H9 (cell line): Measurements from ENCODE around the gene SCAF8. TPM values are rescaled to one million over a fixed set of nuclear protein-coding genes. Genes with fewer than 3 reads are reported as not detected.
"Not testable (repeated sequence)": the region's sequence is repeated elsewhere in the genome, so short reads cannot be mapped to it uniquely, and the experiment has no call there.

ENCODE experiments used
- DNase-seq: peaks from one replicate; pipeline ENCODE4 v3.0.0-alpha.2; 2017
- H2AFZ ChIP-seq: one replicate; pipeline ENCODE4 v1.6.1; 2013; ENCODE audit warnings: mild to moderate bottlenecking, low read length, control low read depth, moderate library complexity
- H2AK5ac ChIP-seq: 2 replicates; pipeline ENCODE4 v1.6.1; 2013; ENCODE audit warnings: low read length, control low read depth, mixed read lengths; ENCODE audit not compliant: insufficient read length
- H2BK120ac ChIP-seq: one replicate; pipeline ENCODE4 v1.6.1; 2013; ENCODE audit warnings: low read depth, mild to moderate bottlenecking, low read length, control low read depth, inconsistent platforms; ENCODE audit not compliant: poor library complexity, severe bottlenecking
- H2BK12ac ChIP-seq: 2 replicates; pipeline ENCODE4 v1.6.1; 2013; ENCODE audit warnings: low read length, control low read depth, mixed read lengths, low read depth; ENCODE audit not compliant: insufficient read length
- H2BK15ac ChIP-seq: 2 replicates; pipeline ENCODE4 v1.6.1; 2013; ENCODE audit warnings: low read depth, low read length, control low read depth
- H2BK20ac ChIP-seq: one replicate; pipeline ENCODE4 v1.6.1; 2013; ENCODE audit warnings: low read depth, mild to moderate bottlenecking, low read length, control low read depth, inconsistent platforms; ENCODE audit not compliant: poor library complexity, severe bottlenecking
- H2BK5ac ChIP-seq: 2 replicates; pipeline ENCODE4 v1.6.1; 2013; ENCODE audit warnings: low read length, control low read depth, mixed read lengths; ENCODE audit not compliant: insufficient read length
- H3K14ac ChIP-seq: 2 replicates; pipeline ENCODE4 v1.6.1; 2013; ENCODE audit warnings: low read length, control low read depth; ENCODE audit not compliant: insufficient read depth
- H3K18ac ChIP-seq: 2 replicates; pipeline ENCODE4 v1.6.1; 2013; ENCODE audit warnings: low read depth, mild to moderate bottlenecking, mixed read lengths, low read length, control low read depth; ENCODE audit not compliant: insufficient read length
- H3K23ac ChIP-seq: 2 replicates; pipeline ENCODE4 v1.6.1; 2013; ENCODE audit warnings: low read length, control low read depth, mixed read lengths, low read depth; ENCODE audit not compliant: insufficient read length
- H3K23me2 ChIP-seq: 2 replicates; pipeline ENCODE4 v1.6.1; 2013; ENCODE audit warnings: low read depth, mild to moderate bottlenecking, mixed read lengths, low read length, control low read depth; ENCODE audit not compliant: insufficient read length, poor library complexity, severe bottlenecking
- H3K27ac ChIP-seq: 2 replicates; pipeline ENCODE4 v1.5.1; 2013; ENCODE audit warnings: low read length, control low read depth, mixed read lengths, low read depth; ENCODE audit not compliant: insufficient read length
- H3K27me3 ChIP-seq: 2 replicates; pipeline ENCODE4 v1.6.1; 2013; ENCODE audit warnings: low read length, control low read depth, inconsistent platforms; ENCODE audit not compliant: insufficient read depth
- H3K4ac ChIP-seq: 2 replicates; pipeline ENCODE4 v1.6.1; 2013; ENCODE audit warnings: low read depth, mild to moderate bottlenecking, control low read depth, inconsistent platforms, low read length, moderate library complexity
- H3K4me1 ChIP-seq: 2 replicates; pipeline ENCODE4 v1.6.1; 2013; ENCODE audit warnings: low read length, control low read depth, inconsistent platforms; ENCODE audit not compliant: insufficient read depth
- H3K4me2 ChIP-seq: 2 replicates; pipeline ENCODE4 v1.6.1; 2013; ENCODE audit warnings: low read length, control low read depth, mixed read lengths; ENCODE audit not compliant: insufficient read length, insufficient read depth
- H3K56ac ChIP-seq: 2 replicates; pipeline ENCODE4 v1.6.1; 2013; ENCODE audit warnings: low read depth, mild to moderate bottlenecking, mixed read lengths, low read length, control low read depth; ENCODE audit not compliant: insufficient read length
- H3K79me1 ChIP-seq: 2 replicates; pipeline ENCODE4 v1.6.1; 2013; ENCODE audit warnings: low read depth, mild to moderate bottlenecking, moderate library complexity, low read length, control low read depth, inconsistent platforms; ENCODE audit not compliant: insufficient read depth, poor library complexity, severe bottlenecking
- H3K79me2 ChIP-seq: 2 replicates; pipeline ENCODE4 v1.6.1; 2013; ENCODE audit warnings: low read length, control low read depth, inconsistent platforms; ENCODE audit not compliant: insufficient read depth
- H3K9ac ChIP-seq: 2 replicates; pipeline ENCODE4 v1.6.1; 2013; ENCODE audit warnings: low read length, control low read depth, mixed read lengths; ENCODE audit not compliant: insufficient read length; ENCODE audit errors: extremely low read depth
- H3K9me3 ChIP-seq: one replicate; pipeline ENCODE4 v1.6.1; 2013; ENCODE audit warnings: low read depth, low read length, inconsistent platforms; ENCODE audit not compliant: control insufficient read depth
- H3T11ph ChIP-seq: one replicate; pipeline ENCODE4 v1.6.1; 2013; ENCODE audit warnings: mild to moderate bottlenecking, low read length, control low read depth, inconsistent platforms
- H4K20me1 ChIP-seq: one replicate; pipeline ENCODE4 v1.6.1; 2013; ENCODE audit not compliant: control insufficient read depth, insufficient read length, insufficient read depth
- H4K5ac ChIP-seq: 2 replicates; pipeline ENCODE4 v1.6.1; 2013; ENCODE audit warnings: low read depth, mild to moderate bottlenecking, mixed read lengths, low read length, control low read depth; ENCODE audit not compliant: insufficient read length
- H4K8ac ChIP-seq: replicated peaks from 2 replicates; pipeline ENCODE4 v1.6.1; 2013; ENCODE audit warnings: low read length, control low read depth, mixed read lengths, low read depth; ENCODE audit not compliant: insufficient read length
- H4K91ac ChIP-seq: 2 replicates; pipeline ENCODE4 v1.6.1; 2013; ENCODE audit warnings: low read depth, mild to moderate bottlenecking, moderate library complexity, mixed read lengths, low read length, control low read depth; ENCODE audit not compliant: insufficient read length
- H3K27ac Mint-ChIP-seq, 3 experiments: 2 replicates in 2 of 3; 3 replicates in 1 of 3; pipeline ENCODE4 v1.8.0; 2020 to 2021; ENCODE audit warnings: mixed read lengths in 3 of 3, mild to moderate bottlenecking in 1 of 3, moderate library complexity in 1 of 3
- H3K27me3 Mint-ChIP-seq: 2 replicates; pipeline ENCODE4 v1.8.0; 2021; ENCODE audit warnings: low read depth, mild to moderate bottlenecking, moderate library complexity, mixed read lengths
- H3K36me3 Mint-ChIP-seq, 3 experiments: 2 replicates in 2 of 3; 3 replicates in 1 of 3; pipeline ENCODE4 v1.8.0; 2020 to 2021; ENCODE audit warnings: low read depth in 3 of 3, mixed read lengths in 3 of 3; ENCODE audit not compliant: insufficient read depth in 1 of 3
- H3K4me1 Mint-ChIP-seq, 2 experiments: 2 replicates each; pipeline ENCODE4 v1.8.0; 2020; ENCODE audit warnings: mixed read lengths in 2 of 2
- H3K4me3 Mint-ChIP-seq, 2 experiments: 2 replicates in 1 of 2; 3 replicates in 1 of 2; pipeline ENCODE4 v1.8.0; 2020 to 2021; ENCODE audit warnings: mild to moderate bottlenecking in 2 of 2, mixed read lengths in 2 of 2, moderate library complexity in 1 of 2
- H3K9me3 Mint-ChIP-seq, 2 experiments: 2 replicates in 1 of 2; 3 replicates in 1 of 2; pipeline ENCODE4 v1.8.0; 2020; ENCODE audit warnings: mild to moderate bottlenecking in 2 of 2, mixed read lengths in 2 of 2, moderate library complexity in 1 of 2
- WGBS: extraction: QIAGEN DNeasy Blood & Tissue Kit; methylation state at CpG from one replicate; pipeline ENCODE4 v1.1.7; 2013; ENCODE audit warnings: missing lambda C conversion rate, low lambda C conversion rate, mixed read lengths; ENCODE audit not compliant: insufficient read length; ENCODE audit errors: extremely low coverage; 5-methylcytosine and 5-hydroxymethylcytosine counted together
- total RNA-seq: library from RNA; stranded (reverse); gene quantifications from 2 replicates; pipeline ENCODE4 v1.2.1, GENCODE V29; 2021
- TF ChIP-seq, protein P1 (sequence below): fragments of 200-600 bp; sonication (generic); conservative IDR thresholded peaks from 3 replicates; pipeline ENCODE4 v1.8.0; 2021; ENCODE audit warnings: antibody characterized with exemption, mild to moderate bottlenecking

The SCAF8 gene
- total RNA-seq, 1 experiment from 2014 or later, result 78.5 TPM

DNA sequence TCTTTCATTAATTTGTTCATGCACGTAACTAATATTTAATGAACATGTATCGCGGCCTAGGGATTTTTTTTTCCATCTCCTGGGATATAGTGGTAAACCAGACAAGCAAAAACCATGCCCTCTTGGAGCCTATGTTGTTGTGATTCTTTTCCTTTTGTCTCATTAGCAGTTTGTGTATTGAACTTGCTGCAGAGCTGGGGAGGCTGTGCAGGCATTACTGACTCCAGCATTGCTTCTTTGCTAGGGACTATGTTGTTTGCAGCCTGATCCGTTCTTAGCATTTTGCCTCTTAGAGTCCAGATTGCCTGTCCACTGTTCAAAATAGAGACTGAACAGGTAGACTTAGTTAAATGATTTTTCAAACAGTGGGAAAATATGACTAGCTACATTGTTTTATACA is 9.7 kb downstream of the SCAF8 start:
- Histone ChIP-seq H3K27me3 (no peaks in the 10 kb centered on the region), H3K18ac (no peak overlapping the region), H3K56ac (no peak overlapping the region), H4K5ac (no peak overlapping the region), H3K4me1 (peaks cover 3% of the 10 kb centered on the region; the same call in 1 of the 2 replicates), H4K20me1 (no peaks in the 10 kb centered on the region), H4K8ac (no peak overlapping the region), H4K91ac (no peak overlapping the region), H3T11ph (no peak overlapping the region), H2BK12ac (no peak overlapping the region), H3K4me2 (no peak overlapping the region), H2AK5ac (no peak overlapping the region), H3K14ac (no peak overlapping the region), H3K79me1 (peaks cover 6% of the 10 kb centered on the region), H2BK20ac (no peak overlapping the region), H2BK120ac (no peak overlapping the region), H2BK5ac (no peak overlapping the region), H3K9ac (no peak overlapping the region), H2BK15ac (no peak overlapping the region), H3K23me2 (no peaks in the 10 kb centered on the region), H3K4ac (no peak overlapping the region), H3K23ac (no peak overlapping the region), H3K79me2 (peaks cover 53% of the 10 kb centered on the region), H3K9me3 (no peaks in the 10 kb centered on the region), H2AFZ (no peak overlapping the region), H3K27ac (no peak overlapping the region)
- TF ChIP-seq, protein P1, sequence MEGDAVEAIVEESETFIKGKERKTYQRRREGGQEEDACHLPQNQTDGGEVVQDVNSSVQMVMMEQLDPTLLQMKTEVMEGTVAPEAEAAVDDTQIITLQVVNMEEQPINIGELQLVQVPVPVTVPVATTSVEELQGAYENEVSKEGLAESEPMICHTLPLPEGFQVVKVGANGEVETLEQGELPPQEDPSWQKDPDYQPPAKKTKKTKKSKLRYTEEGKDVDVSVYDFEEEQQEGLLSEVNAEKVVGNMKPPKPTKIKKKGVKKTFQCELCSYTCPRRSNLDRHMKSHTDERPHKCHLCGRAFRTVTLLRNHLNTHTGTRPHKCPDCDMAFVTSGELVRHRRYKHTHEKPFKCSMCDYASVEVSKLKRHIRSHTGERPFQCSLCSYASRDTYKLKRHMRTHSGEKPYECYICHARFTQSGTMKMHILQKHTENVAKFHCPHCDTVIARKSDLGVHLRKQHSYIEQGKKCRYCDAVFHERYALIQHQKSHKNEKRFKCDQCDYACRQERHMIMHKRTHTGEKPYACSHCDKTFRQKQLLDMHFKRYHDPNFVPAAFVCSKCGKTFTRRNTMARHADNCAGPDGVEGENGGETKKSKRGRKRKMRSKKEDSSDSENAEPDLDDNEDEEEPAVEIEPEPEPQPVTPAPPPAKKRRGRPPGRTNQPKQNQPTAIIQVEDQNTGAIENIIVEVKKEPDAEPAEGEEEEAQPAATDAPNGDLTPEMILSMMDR, result no peak
- Mint-ChIP-seq H3K4me3 (no peak overlapping the region), H3K4me1 (peaks cover 28 to 36% of the 10 kb centered on the region in 2 experiments), H3K27me3 (no peaks in the 10 kb centered on the region), H3K9me3 (no peaks in the 10 kb centered on the region), H3K27ac (peak overlapping the region in 1 of 3 experiments; percentile 62; a peak in 1 of 7 replicates), H3K36me3 (peaks cover 0 to 13% (median 11%) of the 10 kb centered on the region in 3 experiments; a peak in 5 of 7 replicates)
- no CpG with 5 or more reads among the region's 4 CpGs for WGBS
- no peak for DNase-seq

DNA sequence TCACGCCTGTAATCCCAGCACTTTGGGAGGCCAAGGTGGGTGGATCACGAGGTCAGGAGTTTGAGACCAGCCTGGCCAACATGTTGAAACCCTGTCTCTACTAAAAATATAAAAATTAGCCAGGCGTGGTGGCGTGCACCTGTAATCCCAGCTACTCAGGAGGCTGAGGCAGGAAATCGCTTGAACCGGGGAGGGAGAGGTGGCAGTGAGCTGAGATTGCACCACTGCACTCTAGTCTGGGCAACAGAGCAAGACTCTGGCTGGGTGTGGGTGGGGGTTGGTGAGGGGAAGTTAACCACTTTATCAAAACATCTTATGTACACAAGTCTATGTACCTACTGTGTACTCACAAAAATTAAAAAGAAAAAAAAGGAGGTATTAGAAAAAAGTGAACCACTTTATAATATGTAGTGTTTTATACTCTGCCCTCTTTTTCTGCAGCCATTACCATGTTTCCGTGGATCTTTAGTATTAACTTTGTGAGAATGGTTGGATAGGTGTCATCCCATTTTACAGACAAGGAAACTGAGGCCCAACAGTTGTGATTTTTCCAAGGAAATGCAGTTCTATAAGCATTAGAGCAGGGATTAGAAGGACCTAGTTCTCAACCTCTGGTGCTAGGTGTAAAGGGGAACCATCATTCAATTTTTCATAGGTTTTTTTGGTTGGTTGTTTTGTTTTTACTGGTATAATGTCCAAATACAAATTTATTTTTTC is 11.0 kb downstream of the SCAF8 start:
- H3K56ac ChIP-seq, H2BK5ac ChIP-seq, H3K27ac ChIP-seq, H3K18ac ChIP-seq, H3K9ac ChIP-seq, H3K4me2 ChIP-seq, H3K4me1 ChIP-seq, H3K23ac ChIP-seq, H4K91ac ChIP-seq, H2BK120ac ChIP-seq, H3K27me3 Mint-ChIP-seq, H4K20me1 ChIP-seq, H3T11ph ChIP-seq, H4K8ac ChIP-seq, H2AFZ ChIP-seq, H4K5ac ChIP-seq, H3K27me3 ChIP-seq, H2BK12ac ChIP-seq, H2AK5ac ChIP-seq, H3K9me3 Mint-ChIP-seq, H3K79me1 ChIP-seq, H3K4ac ChIP-seq, DNase-seq, H3K14ac ChIP-seq, H2BK15ac ChIP-seq, H3K9me3 ChIP-seq, H3K23me2 ChIP-seq, H3K4me3 Mint-ChIP-seq, H2BK20ac ChIP-seq: not testable (repeated sequence)
- WGBS, result no CpG with 5 or more reads among the region's 7 CpGs
- H3K79me2 ChIP-seq, result peaks cover 50% of the 10 kb centered on the region
- H3K27ac Mint-ChIP-seq, result peak overlapping the region in 1 of 3 experiments; percentile 77; a peak in 1 of 7 replicates
- peaks cover 0 to 13% (median 11%) of the 10 kb centered on the region in 3 experiments; a peak in 5 of 7 replicates for H3K36me3 Mint-ChIP-seq
- peaks cover 19 to 24% of the 10 kb centered on the region in 2 experiments for H3K4me1 Mint-ChIP-seq
